Parathyroid adenoma (tissue), 2 donors: Measurements from ENCODE around the gene VEPH1.

Source experiments
- H2AFZ ChIP-seq: fragments of 300-600 bp; sonication (generic); one replicate; pipeline ENCODE4 v1.7.0; 2017; ENCODE audit warnings: antibody characterized with exemption, mild to moderate bottlenecking
- H3K27ac ChIP-seq: fragments of 300-600 bp; sonication (generic); one replicate; pipeline ENCODE4 v1.7.0; 2017
- H3K27me3 ChIP-seq: fragments of 300-600 bp; sonication (generic); one replicate; pipeline ENCODE4 v1.7.0; 2017; ENCODE audit warnings: low read length; ENCODE audit not compliant: control insufficient read depth, insufficient read depth
- H3K36me3 ChIP-seq: fragments of 300-600 bp; sonication (generic); one replicate; pipeline ENCODE4 v1.7.0; 2017; ENCODE audit warnings: low read length; ENCODE audit not compliant: control insufficient read depth, insufficient read depth
- H3K4me1 ChIP-seq: fragments of 300-600 bp; sonication (generic); one replicate; pipeline ENCODE4 v1.7.0; 2017; ENCODE audit warnings: control low read depth
- H3K4me2 ChIP-seq: fragments of 300-600 bp; sonication (generic); one replicate; pipeline ENCODE4 v1.7.0; 2017; ENCODE audit warnings: low read length
- H3K4me3 ChIP-seq: fragments of 300-600 bp; sonication (generic); one replicate; pipeline ENCODE4 v1.7.0; 2017; ENCODE audit warnings: low read depth, low read length
- H3K79me2 ChIP-seq: fragments of 300-600 bp; sonication (generic); one replicate; pipeline ENCODE4 v1.7.0; 2017; ENCODE audit warnings: control low read depth
- H3K9ac ChIP-seq: fragments of 300-600 bp; sonication (generic); one replicate; pipeline ENCODE4 v1.7.0; 2017; ENCODE audit warnings: mild to moderate bottlenecking
- H3K9me3 ChIP-seq: fragments of 300-600 bp; sonication (generic); one replicate; pipeline ENCODE4 v1.7.0; 2017; ENCODE audit warnings: low read length; ENCODE audit not compliant: control insufficient read depth
- TF ChIP-seq, protein P1 (sequence below): fragments of 300-600 bp; sonication (generic); IDR thresholded peaks from one replicate; pipeline ENCODE4 v1.7.0; 2017; ENCODE audit warnings: antibody characterized with exemption, mild to moderate bottlenecking
- donor health status: primary hyperparathyroidism.

The VEPH1 gene

DNA sequence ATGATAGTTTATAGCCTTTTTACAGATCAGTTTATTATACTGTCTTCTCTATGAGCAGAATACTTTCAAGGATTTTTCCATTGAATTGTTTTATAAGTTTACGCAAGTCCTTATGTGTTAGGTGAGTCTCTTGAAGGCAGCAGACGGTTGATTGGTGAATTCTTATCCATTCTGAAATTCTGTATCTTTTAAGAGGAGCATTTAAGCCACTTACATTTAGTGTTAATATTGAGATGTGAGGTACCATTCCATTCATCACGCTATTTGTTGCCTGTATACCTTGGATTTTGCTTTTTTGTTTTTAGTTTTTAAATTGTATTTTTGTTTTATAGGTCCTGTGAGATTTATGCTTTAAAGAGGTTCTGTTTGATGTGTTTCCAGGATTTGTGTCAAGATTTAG, 32.5 kb upstream of the VEPH1 start:
- Histone ChIP-seq H3K4me1 (no peaks in the 10 kb centered on the region), H3K9ac (no peak overlapping the region), H3K4me2 (no peak overlapping the region), H3K4me3 (no peak overlapping the region), H3K79me2 (no peaks in the 10 kb centered on the region), H2AFZ (no peak overlapping the region), H3K27me3 (no peaks in the 10 kb centered on the region), H3K27ac (no peak overlapping the region), H3K9me3 (no peaks in the 10 kb centered on the region), H3K36me3 (no peaks in the 10 kb centered on the region)
- TF ChIP-seq, protein P1, sequence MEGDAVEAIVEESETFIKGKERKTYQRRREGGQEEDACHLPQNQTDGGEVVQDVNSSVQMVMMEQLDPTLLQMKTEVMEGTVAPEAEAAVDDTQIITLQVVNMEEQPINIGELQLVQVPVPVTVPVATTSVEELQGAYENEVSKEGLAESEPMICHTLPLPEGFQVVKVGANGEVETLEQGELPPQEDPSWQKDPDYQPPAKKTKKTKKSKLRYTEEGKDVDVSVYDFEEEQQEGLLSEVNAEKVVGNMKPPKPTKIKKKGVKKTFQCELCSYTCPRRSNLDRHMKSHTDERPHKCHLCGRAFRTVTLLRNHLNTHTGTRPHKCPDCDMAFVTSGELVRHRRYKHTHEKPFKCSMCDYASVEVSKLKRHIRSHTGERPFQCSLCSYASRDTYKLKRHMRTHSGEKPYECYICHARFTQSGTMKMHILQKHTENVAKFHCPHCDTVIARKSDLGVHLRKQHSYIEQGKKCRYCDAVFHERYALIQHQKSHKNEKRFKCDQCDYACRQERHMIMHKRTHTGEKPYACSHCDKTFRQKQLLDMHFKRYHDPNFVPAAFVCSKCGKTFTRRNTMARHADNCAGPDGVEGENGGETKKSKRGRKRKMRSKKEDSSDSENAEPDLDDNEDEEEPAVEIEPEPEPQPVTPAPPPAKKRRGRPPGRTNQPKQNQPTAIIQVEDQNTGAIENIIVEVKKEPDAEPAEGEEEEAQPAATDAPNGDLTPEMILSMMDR: no peak

DNA sequence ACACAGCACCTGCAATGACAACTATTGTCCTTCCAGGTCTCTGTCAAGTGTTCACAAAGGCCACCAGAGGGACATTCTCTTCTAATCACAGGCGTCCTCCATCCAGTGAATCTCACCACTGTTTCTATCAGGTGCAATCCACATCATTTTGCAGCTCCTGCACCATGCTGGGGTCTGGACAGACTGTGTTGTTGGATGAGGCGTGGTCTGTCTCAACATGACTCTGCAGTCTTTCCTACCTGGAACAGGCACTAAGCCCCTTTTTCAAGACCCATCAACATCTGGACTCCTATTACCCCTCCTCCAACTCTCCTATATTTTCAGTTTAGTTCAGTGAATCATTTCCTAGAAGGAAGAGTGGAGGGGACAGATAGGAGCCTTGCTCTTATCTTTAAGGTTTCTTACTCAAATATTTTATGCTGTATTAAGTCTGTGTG, 31.5 kb upstream of the VEPH1 start:
- TF ChIP-seq, protein P1: no peak
- H2AFZ ChIP-seq: no peak overlapping the region
- H3K9me3 ChIP-seq: no peaks in the 10 kb centered on the region
- no peak overlapping the region for H3K4me2 ChIP-seq
- no peak overlapping the region for H3K4me3 ChIP-seq
- H3K4me1 ChIP-seq: no peaks in the 10 kb centered on the region
- no peaks in the 10 kb centered on the region for H3K79me2 ChIP-seq
- H3K27me3 ChIP-seq: no peaks in the 10 kb centered on the region
- no peak overlapping the region for H3K27ac ChIP-seq
- H3K9ac ChIP-seq: no peak overlapping the region
- no peaks in the 10 kb centered on the region for H3K36me3 ChIP-seq

DNA sequence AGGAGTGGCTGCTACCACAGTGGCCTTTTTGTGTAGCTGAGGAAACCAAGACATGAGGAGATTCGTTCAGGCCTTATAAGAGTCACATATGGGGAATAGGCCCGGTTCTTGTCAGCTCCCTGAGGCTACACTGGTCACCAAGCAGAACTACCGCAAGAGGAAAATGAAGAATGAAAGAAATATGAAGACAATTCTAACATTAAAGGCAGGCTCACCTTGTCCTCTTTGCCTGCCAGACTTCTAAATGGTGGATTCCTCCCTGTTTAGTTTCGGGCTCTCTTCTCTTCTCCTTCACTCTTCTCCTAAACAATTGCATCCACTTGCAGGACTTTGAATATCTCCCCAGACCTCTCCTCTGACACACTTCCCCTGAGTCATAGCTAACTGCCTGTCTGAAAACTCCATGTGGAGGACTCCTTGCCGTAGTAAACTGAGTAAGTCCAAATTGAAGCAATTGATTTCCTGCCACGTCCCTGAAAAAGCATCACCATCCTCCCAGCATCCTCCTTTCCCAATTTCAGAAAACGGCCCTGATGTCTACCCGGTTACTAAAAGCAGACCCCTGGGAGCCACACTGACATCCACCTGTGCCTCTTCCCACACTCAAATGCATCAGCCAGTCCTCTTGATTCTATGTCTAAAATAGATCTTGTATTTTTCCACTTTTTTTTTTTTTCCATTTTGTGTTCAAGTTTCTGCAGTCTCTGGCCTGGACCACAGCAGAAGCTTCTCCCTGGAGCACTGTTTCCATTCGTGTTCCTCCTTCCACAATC, 30.3 kb upstream of the VEPH1 start:
- Histone ChIP-seq H3K4me1 (no peaks in the 10 kb centered on the region), H3K27me3 (no peaks in the 10 kb centered on the region), H3K4me2 (no peak overlapping the region), H3K9ac (no peak overlapping the region), H3K9me3 (no peaks in the 10 kb centered on the region), H3K36me3 (no peaks in the 10 kb centered on the region), H3K27ac (no peak overlapping the region), H3K4me3 (no peak overlapping the region), H3K79me2 (no peaks in the 10 kb centered on the region), H2AFZ (no peak overlapping the region)
- TF ChIP-seq, protein P1: no peak

DNA sequence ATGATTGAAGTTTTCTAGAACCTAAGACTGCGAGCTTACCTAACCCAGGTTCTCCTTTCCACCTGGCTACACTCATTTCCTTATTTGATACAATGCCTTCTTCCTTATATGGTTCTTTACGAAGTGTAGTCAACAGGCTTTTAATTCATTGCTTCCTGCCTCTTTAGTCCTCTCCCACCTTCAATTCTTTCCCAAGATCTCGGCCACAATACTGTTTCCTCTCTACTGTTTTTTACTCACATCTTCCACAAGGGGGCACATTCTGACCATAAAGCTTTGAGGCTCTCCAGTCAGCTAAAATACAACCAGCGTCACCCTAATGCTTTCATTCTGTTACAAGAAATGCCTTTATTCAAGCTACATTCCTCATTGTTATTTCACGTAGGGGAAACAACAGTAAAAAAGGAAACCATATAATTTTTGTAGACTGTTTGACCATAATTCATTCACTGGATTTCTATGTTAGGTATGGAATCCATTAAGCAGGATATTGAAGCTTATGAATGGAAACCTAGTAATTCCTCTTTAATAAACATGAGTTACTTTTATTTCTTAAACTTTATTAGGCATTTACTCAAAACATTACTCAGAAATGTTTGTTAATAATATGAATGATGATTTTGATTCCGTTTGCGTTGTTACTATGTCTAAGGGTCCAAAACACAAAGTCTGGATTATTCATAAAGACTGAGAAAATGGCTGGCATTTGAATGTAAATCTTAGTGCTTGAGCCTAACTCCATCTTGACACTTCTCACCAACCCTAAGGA, 29.5 kb upstream of the VEPH1 start:
- H3K27ac ChIP-seq: no peak overlapping the region
- no peak overlapping the region for H3K9ac ChIP-seq
- no peaks in the 10 kb centered on the region for H3K27me3 ChIP-seq
- H3K4me2 ChIP-seq: no peak overlapping the region
- H3K4me3 ChIP-seq: no peak overlapping the region
- H2AFZ ChIP-seq: no peak overlapping the region
- TF ChIP-seq, protein P1: peak; percentile 92
- H3K9me3 ChIP-seq: no peaks in the 10 kb centered on the region
- H3K36me3 ChIP-seq: no peaks in the 10 kb centered on the region
- no peaks in the 10 kb centered on the region for H3K79me2 ChIP-seq
- H3K4me1 ChIP-seq: no peaks in the 10 kb centered on the region
